Endodermal cell (in vitro differentiated cells): ENCODE data around the gene KIF26B. TPM values are rescaled to one million over a fixed set of nuclear protein-coding genes. Genes with fewer than 3 reads are reported as not detected.

Experiments
- DNase-seq: peaks from one replicate; pipeline ENCODE4 v3.0.0-alpha.2; 2017
- H3K27ac ChIP-seq: 2 replicates; pipeline ENCODE4 v1.5.1; 2013; ENCODE audit warnings: mild to moderate bottlenecking, low read depth, low read length, moderate library complexity
- H3K27me3 ChIP-seq: 2 replicates; pipeline ENCODE4 v1.6.1; 2013; ENCODE audit warnings: mild to moderate bottlenecking, low read length, moderate library complexity; ENCODE audit not compliant: insufficient read depth, control insufficient read depth, poor library complexity, severe bottlenecking
- H3K36me3 ChIP-seq: 2 replicates; pipeline ENCODE4 v1.7.0; 2013; ENCODE audit warnings: mild to moderate bottlenecking, low read length, moderate library complexity; ENCODE audit not compliant: control insufficient read depth, insufficient read depth
- H3K4me1 ChIP-seq: one replicate; pipeline ENCODE4 v1.7.0; 2013; ENCODE audit warnings: low read length; ENCODE audit not compliant: control insufficient read depth, insufficient read depth
- H3K4me3 ChIP-seq: 2 replicates; pipeline ENCODE4 v1.5.1; 2013; ENCODE audit warnings: mild to moderate bottlenecking, low read length, moderate library complexity
- H3K9ac ChIP-seq: 2 replicates; pipeline ENCODE4 v1.6.1; 2013; ENCODE audit warnings: mild to moderate bottlenecking, low read length, moderate library complexity; ENCODE audit not compliant: poor library complexity, severe bottlenecking; ENCODE audit errors: extremely low read depth
- H3K9me3 ChIP-seq: 2 replicates; pipeline ENCODE4 v1.6.1; 2013; ENCODE audit warnings: mild to moderate bottlenecking, low read length, moderate library complexity; ENCODE audit not compliant: control insufficient read depth
- H3K27ac Mint-ChIP-seq: 2 replicates; pipeline ENCODE4 v1.8.0; 2020; ENCODE audit warnings: mixed read lengths
- H3K27me3 Mint-ChIP-seq: 2 replicates; pipeline ENCODE4 v1.8.0; 2021; ENCODE audit warnings: mild to moderate bottlenecking, mixed read lengths; ENCODE audit not compliant: insufficient read depth
- H3K36me3 Mint-ChIP-seq: 2 replicates; pipeline ENCODE4 v1.8.0; 2020; ENCODE audit warnings: low read depth, mixed read lengths
- H3K4me1 Mint-ChIP-seq: 2 replicates; pipeline ENCODE4 v1.8.0; 2020; ENCODE audit warnings: mixed read lengths
- H3K4me3 Mint-ChIP-seq: 2 replicates; pipeline ENCODE4 v1.8.0; 2020; ENCODE audit warnings: mild to moderate bottlenecking, moderate library complexity, mixed read lengths
- H3K9me3 Mint-ChIP-seq: 2 replicates; pipeline ENCODE4 v1.8.0; 2020; ENCODE audit warnings: mild to moderate bottlenecking, mixed read lengths
- WGBS, 2 experiments: methylation state at CpG; one replicate each; pipeline versions ENCODE4 v1.1.5 to v1.1.7; 2013; ENCODE audit warnings: missing lambda C conversion rate in 2 of 2, mixed read lengths in 1 of 2; ENCODE audit not compliant: insufficient coverage in 1 of 2, insufficient read length in 1 of 2; 5-methylcytosine and 5-hydroxymethylcytosine counted together
- total RNA-seq, 2 donors: library from RNA; stranded (reverse); fragmentation: NEBNext Ultra II Directional in 1 of 2; extraction: Animal tissue kit (Norgen Biotek cat#: 25700) in 1 of 2; gene quantifications; 2 replicates in 1 of 2; 3 replicates in 1 of 2; pipeline ENCODE4 v1.2.1, GENCODE V29; 2021
- TF ChIP-seq, protein P1 (sequence below): fragments of 200-600 bp; sonication (generic); conservative IDR thresholded peaks from 2 replicates; pipeline ENCODE4 v1.5.0; 2021; ENCODE audit warnings: antibody characterized with exemption, mild to moderate bottlenecking

KIF26B gene
- total RNA-seq, 2 donors from 2014 or later = 12.3 to 21.0 TPM

DNA sequence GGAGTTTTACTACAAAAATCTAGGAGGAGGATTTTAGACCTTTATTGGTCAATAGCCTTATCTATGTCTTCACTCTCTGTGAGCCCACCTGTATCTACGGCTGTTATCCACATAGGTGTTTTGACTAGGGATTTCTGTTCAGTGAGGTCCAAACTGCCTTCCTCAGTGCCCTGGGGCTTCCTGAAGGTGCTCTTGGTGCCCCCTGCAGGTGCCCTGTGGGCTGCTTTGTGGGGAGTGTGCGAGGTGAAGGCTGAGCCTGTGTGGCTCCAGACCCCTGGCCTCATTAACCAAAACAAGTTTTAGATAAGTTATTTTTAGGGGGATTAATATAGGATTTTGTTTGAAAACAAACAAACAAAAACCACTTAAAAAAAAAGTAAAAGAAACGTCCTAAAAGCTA is 122.5 kb downstream of the KIF26B start:
- Mint-ChIP-seq H3K4me1 (peaks cover 17% of the 10 kb centered on the region), H3K4me3 (no peak overlapping the region), H3K27me3 (no peaks in the 10 kb centered on the region), H3K36me3 (peaks cover 2% of the 10 kb centered on the region), H3K27ac (no peak overlapping the region), H3K9me3 (peaks cover 8% of the 10 kb centered on the region)
- Histone ChIP-seq H3K4me3 (no peak overlapping the region), H3K4me1 (peaks cover 8% of the 10 kb centered on the region), H3K9me3 (peaks cover 2% of the 10 kb centered on the region), H3K9ac (no peak overlapping the region), H3K27me3 (no peaks in the 10 kb centered on the region), H3K36me3 (no peaks in the 10 kb centered on the region), H3K27ac (no peak overlapping the region)
- WGBS, 2 experiments = 55% methylated on average over 3 of the region's 3 CpGs; no CpG with 5 or more reads in 1 of the 2 experiments
- TF ChIP-seq, protein P1, sequence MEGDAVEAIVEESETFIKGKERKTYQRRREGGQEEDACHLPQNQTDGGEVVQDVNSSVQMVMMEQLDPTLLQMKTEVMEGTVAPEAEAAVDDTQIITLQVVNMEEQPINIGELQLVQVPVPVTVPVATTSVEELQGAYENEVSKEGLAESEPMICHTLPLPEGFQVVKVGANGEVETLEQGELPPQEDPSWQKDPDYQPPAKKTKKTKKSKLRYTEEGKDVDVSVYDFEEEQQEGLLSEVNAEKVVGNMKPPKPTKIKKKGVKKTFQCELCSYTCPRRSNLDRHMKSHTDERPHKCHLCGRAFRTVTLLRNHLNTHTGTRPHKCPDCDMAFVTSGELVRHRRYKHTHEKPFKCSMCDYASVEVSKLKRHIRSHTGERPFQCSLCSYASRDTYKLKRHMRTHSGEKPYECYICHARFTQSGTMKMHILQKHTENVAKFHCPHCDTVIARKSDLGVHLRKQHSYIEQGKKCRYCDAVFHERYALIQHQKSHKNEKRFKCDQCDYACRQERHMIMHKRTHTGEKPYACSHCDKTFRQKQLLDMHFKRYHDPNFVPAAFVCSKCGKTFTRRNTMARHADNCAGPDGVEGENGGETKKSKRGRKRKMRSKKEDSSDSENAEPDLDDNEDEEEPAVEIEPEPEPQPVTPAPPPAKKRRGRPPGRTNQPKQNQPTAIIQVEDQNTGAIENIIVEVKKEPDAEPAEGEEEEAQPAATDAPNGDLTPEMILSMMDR = peak; percentile 86
- peak; percentile 83 for DNase-seq

- no peak overlapping the region for H3K9ac ChIP-seq
- no peak overlapping the region for H3K4me3 ChIP-seq
- peaks cover 4% of the 10 kb centered on the region for H3K36me3 ChIP-seq
- H3K27ac Mint-ChIP-seq = no peak overlapping the region
- peaks cover 17% of the 10 kb centered on the region for H3K4me1 Mint-ChIP-seq
- TF ChIP-seq, protein P1 = no peak
- no peaks in the 10 kb centered on the region for H3K27me3 Mint-ChIP-seq
- no peak overlapping the region for H3K4me3 Mint-ChIP-seq
- H3K4me1 ChIP-seq = peaks cover 8% of the 10 kb centered on the region
- peaks cover 10% of the 10 kb centered on the region for H3K9me3 ChIP-seq
- no peak for DNase-seq
- peaks cover 19% of the 10 kb centered on the region for H3K9me3 Mint-ChIP-seq
- 85 to 93% methylated on average over 4 of the region's 4 CpGs for WGBS, 2 experiments
- H3K27me3 ChIP-seq = no peaks in the 10 kb centered on the region
- H3K27ac ChIP-seq = no peak overlapping the region
- H3K36me3 Mint-ChIP-seq = peaks cover 13% of the 10 kb centered on the region
These were observed 124.1 kb downstream of the KIF26B start for GRCh38 chr1:245278846-245279245.

GRCh38 chr1:245279346-245279745 is 124.6 kb downstream of the KIF26B start:
- Mint-ChIP-seq H3K4me3 (no peak overlapping the region), H3K27ac (no peak overlapping the region), H3K9me3 (peaks cover 19% of the 10 kb centered on the region), H3K4me1 (peaks cover 17% of the 10 kb centered on the region), H3K36me3 (peaks cover 13% of the 10 kb centered on the region), H3K27me3 (no peaks in the 10 kb centered on the region)
- Histone ChIP-seq H3K27me3 (no peaks in the 10 kb centered on the region), H3K27ac (no peak overlapping the region), H3K9ac (no peak overlapping the region), H3K36me3 (peaks cover 4% of the 10 kb centered on the region), H3K4me3 (no peak overlapping the region), H3K9me3 (peaks cover 10% of the 10 kb centered on the region), H3K4me1 (peaks cover 8% of the 10 kb centered on the region)
- WGBS, 2 experiments = 96 to 98% methylated on average over 4 of the region's 4 CpGs
- TF ChIP-seq, protein P1 = no peak
- DNase-seq = no peak
